Smooth muscle cell (in vitro differentiated cells): ENCODE results near the gene RPE65. TPM values are rescaled to one million over a fixed set of nuclear protein-coding genes. Genes with fewer than 3 reads are reported as not detected.
A peak's percentile ranks its signal among the peaks of the same experiment; 100 is the strongest.
"Not testable (repeated sequence)": the region's sequence is repeated elsewhere in the genome, so short reads cannot be mapped to it uniquely, and the experiment has no call there.

Source experiments
- DNase-seq: peaks from one replicate; lab custom pipeline; 2025; ENCODE audit not compliant: unreplicated experiment; lab: John Stamatoyannopoulos, UW
- H2AFZ ChIP-seq: fragments of 200-600 bp; sonication (generic); 2 replicates; pipeline ENCODE4 v1.6.0; 2016; ENCODE audit warnings: antibody characterized with exemption, low read depth, mild to moderate bottlenecking
- H3F3A ChIP-seq: fragments of 200-600 bp; sonication (generic); 2 replicates; pipeline ENCODE4 v1.6.0; 2017; ENCODE audit warnings: antibody characterized with exemption, low read depth
- H3K27ac ChIP-seq: fragments of 200-600 bp; sonication (generic); 2 replicates; pipeline ENCODE4 v1.5.1; 2016; ENCODE audit warnings: low read depth, mild to moderate bottlenecking
- H3K27me3 ChIP-seq: fragments of 200-600 bp; sonication (generic); 2 replicates; pipeline ENCODE4 v1.6.1; 2016; ENCODE audit warnings: low read depth, mild to moderate bottlenecking
- H3K36me3 ChIP-seq: fragments of 200-600 bp; sonication (generic); 2 replicates; pipeline ENCODE4 v1.5.1; 2016; ENCODE audit warnings: low read depth
- H3K4me1 ChIP-seq: fragments of 200-600 bp; sonication (generic); 2 replicates; pipeline ENCODE4 v1.5.1; 2016; ENCODE audit warnings: low read depth
- H3K4me2 ChIP-seq: fragments of 200-600 bp; sonication (generic); 2 replicates; pipeline ENCODE4 v1.6.0; 2016; ENCODE audit warnings: mild to moderate bottlenecking
- H3K4me3 ChIP-seq: fragments of 200-600 bp; sonication (generic); 2 replicates; pipeline ENCODE4 v1.5.1; 2016; ENCODE audit warnings: mild to moderate bottlenecking
- H3K79me2 ChIP-seq: fragments of 200-600 bp; sonication (generic); 2 replicates; pipeline ENCODE4 v1.6.0; 2016; ENCODE audit warnings: low read depth, mild to moderate bottlenecking
- H3K9ac ChIP-seq: fragments of 200-600 bp; sonication (generic); 2 replicates; pipeline ENCODE4 v1.6.0; 2016; ENCODE audit warnings: low read depth
- H3K9me3 ChIP-seq: fragments of 200-600 bp; sonication (generic); replicated peaks from 2 replicates; pipeline ENCODE4 v1.5.1; 2016; ENCODE audit warnings: low read depth
- H4K20me1 ChIP-seq: fragments of 200-600 bp; sonication (generic); 2 replicates; pipeline ENCODE4 v1.6.0; 2016; ENCODE audit warnings: low read depth
- WGBS: methylation state at CpG from one replicate; pipeline ENCODE4 v1.1.7; 2016; ENCODE audit warnings: low lambda C conversion rate; 5-methylcytosine and 5-hydroxymethylcytosine counted together
- polyA plus RNA-seq: library from polyadenylated mRNA; unstranded; fragments of >200 nt; fragmentation: Nextera tagmentation; extraction: Ambion mirVana; gene quantifications from 2 replicates; pipeline ENCODE4 v1.2.1, GENCODE V29; 2016
- total RNA-seq: library from RNA; depleted of rRNA; stranded (reverse); fragments of >200 nt; gene quantifications from 2 replicates; pipeline ENCODE4 v1.2.3, GENCODE V29; 2014
- TF ChIP-seq, protein P1 (sequence below): fragments of 200-600 bp; sonication (generic); IDR thresholded peaks from 2 replicates; pipeline ENCODE4 v1.5.1; 2017; ENCODE audit warnings: borderline replicate concordance, mild to moderate bottlenecking, antibody characterized with exemption; ENCODE audit not compliant: insufficient read depth, poor library complexity, severe bottlenecking

Gene RPE65
- total and polyA plus RNA-seq, 2 experiments from 2014 or later = not detected

- not testable (repeated sequence) for H2AFZ ChIP-seq, H3K9ac ChIP-seq, H3K4me2 ChIP-seq, DNase-seq, H4K20me1 ChIP-seq, H3K9me3 ChIP-seq, H3K4me3 ChIP-seq, H3K79me2 ChIP-seq, H3K36me3 ChIP-seq, H3F3A ChIP-seq, H3K4me1 ChIP-seq, H3K27me3 ChIP-seq
- H3K27ac ChIP-seq = peak overlapping the region; percentile 89
- WGBS = 97% methylated on average over 10 of the region's 10 CpGs
Measured at GRCh38 chr1:68385798-68386524, 63.8 kb downstream of the RPE65 start.

- Histone ChIP-seq H3K4me1 (no peaks in the 10 kb centered on the region), H3K9me3 (no peaks in the 10 kb centered on the region), H3K9ac (peak overlapping the region; percentile 63), H3K4me3 (no peak overlapping the region), H3K79me2 (no peaks in the 10 kb centered on the region), H3K36me3 (no peaks in the 10 kb centered on the region), H4K20me1 (no peaks in the 10 kb centered on the region), H3K27me3 (no peaks in the 10 kb centered on the region), H3K4me2 (peak overlapping the region; percentile 15), H3F3A (peaks cover 5% of the 10 kb centered on the region), H2AFZ (no peak overlapping the region), H3K27ac (peak overlapping the region; percentile 89)
- no peak for DNase-seq
- TF ChIP-seq, protein P1, sequence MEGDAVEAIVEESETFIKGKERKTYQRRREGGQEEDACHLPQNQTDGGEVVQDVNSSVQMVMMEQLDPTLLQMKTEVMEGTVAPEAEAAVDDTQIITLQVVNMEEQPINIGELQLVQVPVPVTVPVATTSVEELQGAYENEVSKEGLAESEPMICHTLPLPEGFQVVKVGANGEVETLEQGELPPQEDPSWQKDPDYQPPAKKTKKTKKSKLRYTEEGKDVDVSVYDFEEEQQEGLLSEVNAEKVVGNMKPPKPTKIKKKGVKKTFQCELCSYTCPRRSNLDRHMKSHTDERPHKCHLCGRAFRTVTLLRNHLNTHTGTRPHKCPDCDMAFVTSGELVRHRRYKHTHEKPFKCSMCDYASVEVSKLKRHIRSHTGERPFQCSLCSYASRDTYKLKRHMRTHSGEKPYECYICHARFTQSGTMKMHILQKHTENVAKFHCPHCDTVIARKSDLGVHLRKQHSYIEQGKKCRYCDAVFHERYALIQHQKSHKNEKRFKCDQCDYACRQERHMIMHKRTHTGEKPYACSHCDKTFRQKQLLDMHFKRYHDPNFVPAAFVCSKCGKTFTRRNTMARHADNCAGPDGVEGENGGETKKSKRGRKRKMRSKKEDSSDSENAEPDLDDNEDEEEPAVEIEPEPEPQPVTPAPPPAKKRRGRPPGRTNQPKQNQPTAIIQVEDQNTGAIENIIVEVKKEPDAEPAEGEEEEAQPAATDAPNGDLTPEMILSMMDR = peak; percentile 0
- WGBS = 40% methylated on average over 2 of the region's 2 CpGs
Measured at GRCh38 chr1:68384872-68385411, 64.8 kb downstream of the RPE65 start.

- Histone ChIP-seq H3K36me3 (no peaks in the 10 kb centered on the region), H3K4me2 (peak overlapping the region; percentile 15), H3K27me3 (no peaks in the 10 kb centered on the region), H3K9me3 (no peaks in the 10 kb centered on the region), H3F3A (peaks cover 5% of the 10 kb centered on the region), H3K4me3 (no peak overlapping the region), H4K20me1 (no peaks in the 10 kb centered on the region), H3K4me1 (no peaks in the 10 kb centered on the region), H2AFZ (no peak overlapping the region), H3K27ac (peak overlapping the region; percentile 89), H3K79me2 (no peaks in the 10 kb centered on the region), H3K9ac (peak overlapping the region; percentile 63)
- WGBS = 8% methylated on average over 2 of the region's 2 CpGs
- no peak for DNase-seq
- TF ChIP-seq, protein P1 = peak; percentile 24
Measured at GRCh38 chr1:68384321-68384813, 65.4 kb downstream of the RPE65 start.

- no peak overlapping the region for H2AFZ ChIP-seq
- no peak overlapping the region for H3K4me3 ChIP-seq
- H4K20me1 ChIP-seq = no peaks in the 10 kb centered on the region
- H3K9me3 ChIP-seq = no peaks in the 10 kb centered on the region
- TF ChIP-seq, protein P1 = no peak
- H3K4me2 ChIP-seq = no peak overlapping the region
- WGBS = 91% methylated on average over 2 of the region's 2 CpGs
- H3K79me2 ChIP-seq = no peaks in the 10 kb centered on the region
- no peaks in the 10 kb centered on the region for H3K36me3 ChIP-seq
- H3K27me3 ChIP-seq = no peaks in the 10 kb centered on the region
- peaks cover 10% of the 10 kb centered on the region for H3K4me1 ChIP-seq
- H3F3A ChIP-seq = peaks cover 5% of the 10 kb centered on the region
- no peak overlapping the region for H3K27ac ChIP-seq
- no peak overlapping the region for H3K9ac ChIP-seq
- DNase-seq = no peak
Measured at GRCh38 chr1:68383092-68383491, 66.7 kb downstream of the RPE65 start.
